Measurements from ENCODE around the gene TMEM203. TPM values are rescaled to one million over a fixed set of nuclear protein-coding genes. Genes with fewer than 3 reads are reported as not detected.

TMEM203 gene
- total RNA-seq, 2 donors from 2014 or later: 34.0 to 39.5 TPM

GRCh38 chr9:137190315-137190856 is 15.1 kb downstream of the TMEM203 start:
- H3K27me3 ChIP-seq (ENCODE audit: control insufficient read depth, insufficient read depth, low read length, poor library complexity, severe bottlenecking): no peaks in the 10 kb centered on the region
- H3K4me1 ChIP-seq (ENCODE audit: control insufficient read depth, insufficient read depth, low read length): peaks cover 26% of the 10 kb centered on the region
- Mint-ChIP-seq H3K27ac (peak overlapping the region; percentile 58), H3K36me3 (ENCODE audit: low read depth) (peaks cover 9% of the 10 kb centered on the region), H3K27me3 (ENCODE audit: insufficient read depth) (no peaks in the 10 kb centered on the region), H3K4me1 (peaks cover 22% of the 10 kb centered on the region), H3K4me3 (peak overlapping the region; percentile 83), H3K9me3 (no peaks in the 10 kb centered on the region)
- H3K4me3 ChIP-seq (ENCODE audit: low read length): no peak overlapping the region
- H3K27ac ChIP-seq (ENCODE audit: low read depth, low read length): no peak overlapping the region
- no peaks in the 10 kb centered on the region for H3K9me3 ChIP-seq (ENCODE audit: control insufficient read depth, low read length)
- DNase-seq: no peak
- H3K9ac ChIP-seq (ENCODE audit: extremely low read depth, low read length, poor library complexity, severe bottlenecking): no peak overlapping the region
- 80 to 92% methylated on average over 1 to 9 of the region's 9 CpGs for WGBS, 2 experiments (ENCODE audit: insufficient coverage in 1 of 2, insufficient read length in 1 of 2)
- peaks cover 25% of the 10 kb centered on the region for H3K36me3 ChIP-seq (ENCODE audit: control insufficient read depth, insufficient read depth, low read length)
- TF ChIP-seq, protein P1, sequence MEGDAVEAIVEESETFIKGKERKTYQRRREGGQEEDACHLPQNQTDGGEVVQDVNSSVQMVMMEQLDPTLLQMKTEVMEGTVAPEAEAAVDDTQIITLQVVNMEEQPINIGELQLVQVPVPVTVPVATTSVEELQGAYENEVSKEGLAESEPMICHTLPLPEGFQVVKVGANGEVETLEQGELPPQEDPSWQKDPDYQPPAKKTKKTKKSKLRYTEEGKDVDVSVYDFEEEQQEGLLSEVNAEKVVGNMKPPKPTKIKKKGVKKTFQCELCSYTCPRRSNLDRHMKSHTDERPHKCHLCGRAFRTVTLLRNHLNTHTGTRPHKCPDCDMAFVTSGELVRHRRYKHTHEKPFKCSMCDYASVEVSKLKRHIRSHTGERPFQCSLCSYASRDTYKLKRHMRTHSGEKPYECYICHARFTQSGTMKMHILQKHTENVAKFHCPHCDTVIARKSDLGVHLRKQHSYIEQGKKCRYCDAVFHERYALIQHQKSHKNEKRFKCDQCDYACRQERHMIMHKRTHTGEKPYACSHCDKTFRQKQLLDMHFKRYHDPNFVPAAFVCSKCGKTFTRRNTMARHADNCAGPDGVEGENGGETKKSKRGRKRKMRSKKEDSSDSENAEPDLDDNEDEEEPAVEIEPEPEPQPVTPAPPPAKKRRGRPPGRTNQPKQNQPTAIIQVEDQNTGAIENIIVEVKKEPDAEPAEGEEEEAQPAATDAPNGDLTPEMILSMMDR (conservative IDR thresholded peaks at IDR 0.05): no peak

DNA sequence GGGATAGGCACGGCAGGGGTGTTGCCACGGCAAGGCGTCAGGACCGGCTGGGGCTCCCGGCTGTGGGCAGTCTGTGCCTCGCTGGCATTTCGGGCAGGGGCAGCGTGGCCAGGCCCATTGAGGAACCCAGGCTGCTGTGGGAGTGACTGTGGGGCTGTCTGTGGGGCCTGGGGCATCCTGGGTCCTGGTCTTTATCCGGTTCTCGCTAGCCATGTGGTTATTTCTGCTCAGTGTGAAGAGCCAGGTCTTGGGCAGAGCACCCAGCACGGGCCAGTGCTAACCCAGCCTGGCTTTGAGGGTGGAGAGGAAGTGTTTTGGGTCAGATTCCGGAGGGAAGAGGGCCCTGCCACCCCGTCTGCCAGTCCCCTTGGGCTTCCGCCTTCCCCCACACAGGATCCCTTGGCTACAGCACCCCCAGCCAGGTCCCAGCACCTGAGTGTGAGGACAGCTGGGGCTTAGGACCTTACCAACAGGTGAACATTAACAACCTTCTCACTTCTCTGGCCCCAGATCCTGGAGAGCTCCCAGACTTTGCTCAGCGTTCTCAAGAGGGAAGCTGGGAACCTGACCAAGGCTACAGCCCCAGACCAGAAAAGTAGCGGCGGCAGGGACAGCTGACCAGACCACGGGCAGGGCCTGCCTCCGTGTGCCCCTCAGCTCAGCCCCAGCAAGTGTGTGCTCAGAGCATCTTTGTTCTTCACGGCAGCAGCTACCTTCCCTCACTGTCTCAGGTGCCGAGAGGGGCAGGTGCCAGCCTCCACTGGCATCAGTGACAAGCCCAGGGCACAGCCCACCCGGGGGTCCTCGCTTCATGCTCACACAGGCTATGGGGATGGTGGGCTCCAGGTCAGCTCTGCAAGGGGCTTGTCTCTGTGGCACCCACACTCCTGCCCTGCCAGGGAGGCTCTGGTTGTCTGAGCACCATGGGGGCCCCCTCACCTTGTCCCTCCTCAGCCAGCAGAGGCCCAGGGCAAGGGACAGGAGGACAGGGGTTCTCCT is 15.9 kb downstream of the TMEM203 start:
- peaks cover 25% of the 10 kb centered on the region for H3K4me1 ChIP-seq (ENCODE audit: control insufficient read depth, insufficient read depth, low read length)
- Mint-ChIP-seq H3K27ac (peak overlapping the region; percentile 95), H3K36me3 (ENCODE audit: low read depth) (peaks cover 8% of the 10 kb centered on the region), H3K4me1 (peaks cover 19% of the 10 kb centered on the region), H3K27me3 (ENCODE audit: insufficient read depth) (no peaks in the 10 kb centered on the region), H3K4me3 (peak overlapping the region; percentile 83), H3K9me3 (no peaks in the 10 kb centered on the region)
- peak overlapping the region; percentile 69 for H3K9ac ChIP-seq (ENCODE audit: extremely low read depth, low read length, poor library complexity, severe bottlenecking)
- TF ChIP-seq, protein P1 (conservative IDR thresholded peaks at IDR 0.05): no peak
- DNase-seq: no peak
- peak overlapping the region; percentile 91 for H3K4me3 ChIP-seq (ENCODE audit: low read length)
- H3K9me3 ChIP-seq (ENCODE audit: control insufficient read depth, low read length): no peaks in the 10 kb centered on the region
- 38 to 53% methylated on average over 10 to 23 of the region's 23 CpGs for WGBS, 2 experiments (ENCODE audit: insufficient coverage in 1 of 2, insufficient read length in 1 of 2)
- peak overlapping the region; percentile 89 for H3K27ac ChIP-seq (ENCODE audit: low read depth, low read length)
- no peaks in the 10 kb centered on the region for H3K27me3 ChIP-seq (ENCODE audit: control insufficient read depth, insufficient read depth, low read length, poor library complexity, severe bottlenecking)
- H3K36me3 ChIP-seq (ENCODE audit: control insufficient read depth, insufficient read depth, low read length): peaks cover 25% of the 10 kb centered on the region

GRCh38 chr9:137188490-137189296 is 16.8 kb downstream of the TMEM203 start, which contains the start of the genes ANAPC2 and SSNA1:
TSS of gene ANAPC2 (minus strand) at chr9:137188560. CDS start at chr9:137188532, 28 bp downstream.
TSS of gene SSNA1 (plus strand) at chr9:137188676. CDS start at chr9:137188727, 51 bp downstream.
- peak; percentile 96 for DNase-seq
- Histone ChIP-seq H3K9ac (ENCODE audit: extremely low read depth, low read length, poor library complexity, severe bottlenecking) (peak within 1 kb of the TSS; percentile 69), H3K4me1 (ENCODE audit: control insufficient read depth, insufficient read depth, low read length) (peaks cover 23% of the 10 kb centered on the region), H3K4me3 (ENCODE audit: low read length) (peak within 1 kb of the TSS; percentile 91), H3K27me3 (ENCODE audit: control insufficient read depth, insufficient read depth, low read length, poor library complexity, severe bottlenecking) (no peaks in the 10 kb centered on the region), H3K36me3 (ENCODE audit: control insufficient read depth, insufficient read depth, low read length) (peaks cover 25% of the 10 kb centered on the region), H3K9me3 (ENCODE audit: control insufficient read depth, low read length) (no peaks in the 10 kb centered on the region), H3K27ac (ENCODE audit: low read depth, low read length) (peak within 1 kb of the TSS; percentile 89)
- Mint-ChIP-seq H3K9me3 (no peaks in the 10 kb centered on the region), H3K27me3 (ENCODE audit: insufficient read depth) (no peaks in the 10 kb centered on the region), H3K27ac (peak within 1 kb of the TSS; percentile 95), H3K4me3 (peak within 1 kb of the TSS; percentile 83), H3K4me1 (peaks cover 19% of the 10 kb centered on the region), H3K36me3 (ENCODE audit: low read depth) (peaks cover 13% of the 10 kb centered on the region)
- WGBS, 2 experiments (ENCODE audit: insufficient coverage in 1 of 2, insufficient read length in 1 of 2): 0 to 1% methylated on average over 45 to 98 of the region's 98 CpGs
- TF ChIP-seq, protein P1 (conservative IDR thresholded peaks at IDR 0.05): peak; percentile 66
